ENCODE results near the gene PTPRD. TPM values are rescaled to one million over a fixed set of nuclear protein-coding genes. Genes with fewer than 3 reads are reported as not detected.

The PTPRD gene
- total and polyA plus RNA-seq, 2 donors (not counting 1 experiment from before 2014, with no cell fraction given): not detected

DNA sequence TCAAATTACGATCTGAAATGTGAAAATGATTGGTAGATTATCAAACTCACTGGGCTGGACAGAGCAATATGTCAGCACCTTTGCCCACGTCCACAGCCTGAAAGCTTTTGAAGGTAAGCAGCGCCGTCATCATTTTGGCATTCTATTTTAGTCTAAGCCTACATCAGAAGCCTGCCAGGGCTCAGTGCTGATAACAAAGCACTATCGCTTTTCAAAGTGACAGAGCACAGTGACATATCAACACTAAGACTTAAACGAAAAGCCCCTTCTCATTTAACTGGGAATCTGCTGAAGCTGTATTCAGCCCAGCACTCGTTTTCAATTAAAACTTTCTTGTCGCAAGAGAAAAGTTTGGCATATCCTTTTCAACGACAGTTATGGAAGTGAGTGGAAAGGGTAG lies 1076.3 kb downstream of the PTPRD start:
- POLR2A ChIA-PET: no interaction called here
- H3K27me3 Mint-ChIP-seq: no peaks in the 10 kb centered on the region

DNA sequence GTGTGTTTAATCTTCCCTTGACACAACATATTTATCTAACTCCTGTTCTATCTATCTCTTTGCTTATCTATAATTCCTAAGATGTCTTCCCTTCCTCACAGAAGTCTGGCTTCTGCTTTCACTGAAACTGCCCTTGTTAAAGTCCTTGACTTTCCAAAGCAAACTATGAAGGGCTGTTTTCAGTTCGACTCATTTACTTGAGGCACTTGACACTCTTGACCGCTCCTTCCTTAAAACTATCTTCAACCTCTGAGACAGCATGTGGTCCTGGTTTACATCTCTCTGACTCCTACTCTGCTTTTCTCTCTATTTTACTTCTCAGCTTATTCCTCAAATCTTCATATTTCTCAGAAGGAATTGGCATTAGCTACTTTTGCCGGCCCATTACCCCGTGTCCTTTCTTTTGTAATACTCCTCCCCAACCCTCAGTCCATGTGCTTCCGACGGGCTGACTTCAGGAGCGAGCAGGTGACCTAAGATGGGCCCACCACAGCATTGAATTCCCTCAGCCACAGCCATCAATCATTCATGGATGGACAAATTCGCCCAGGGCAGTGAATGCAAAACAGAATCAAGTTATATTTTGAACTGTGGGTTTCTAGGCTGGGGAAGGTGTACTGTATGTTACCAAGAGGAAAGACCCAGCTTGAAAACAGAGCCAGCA lies 1089.2 kb downstream of the PTPRD start:
- H3K27me3 ChIP-seq (replicated peaks in 1 of 4; ENCODE audit: control extremely low read depth in 1 of 4, control insufficient read depth in 3 of 4, insufficient read depth in 4 of 4, low read length in 3 of 4): no peaks in the 10 kb centered on the region
- no peak overlapping the region for H3K27ac ChIP-seq (ENCODE audit: low read length in 2 of 2)
- Mint-ChIP-seq H3K27me3 (no peaks in the 10 kb centered on the region), H3K9me3 (ENCODE audit: insufficient read depth) (no peaks in the 10 kb centered on the region), H3K4me1 (no peaks in the 10 kb centered on the region), H3K4me3 (no peak overlapping the region), H3K27ac (no peak overlapping the region)
- WGBS (ENCODE audit: insufficient coverage): 94% methylated on average over 7 of the region's 8 CpGs
- H3K4me1 ChIP-seq (ENCODE audit: control insufficient read depth in 2 of 2, insufficient read depth in 2 of 2, low read length in 2 of 2): no peaks in the 10 kb centered on the region
- no peaks in the 10 kb centered on the region for H4K20me1 ChIP-seq (ENCODE audit: control insufficient read depth, insufficient read depth, low read length, poor library complexity, severe bottlenecking)
- no peaks in the 10 kb centered on the region for H3K36me3 ChIP-seq (replicated peaks in 1 of 2; ENCODE audit: control extremely low read depth in 1 of 2, control insufficient read depth in 1 of 2, extremely low read depth in 1 of 2, insufficient read depth in 2 of 2, low read length in 1 of 2)
- POLR2A ChIA-PET: no interaction called here
- no peaks in the 10 kb centered on the region for H3K79me2 ChIP-seq (ENCODE audit: control insufficient read depth, insufficient read depth, low read length)
- CTCF ChIA-PET: no interaction called here
- no peak overlapping the region for H3K4me2 ChIP-seq (replicated peaks; ENCODE audit: low read depth, low read length, poor library complexity, severe bottlenecking)
- ATAC-seq (ENCODE audit: low read depth) (no peak), DNase-seq (no peak)
- no peak overlapping the region for H3K4me3 ChIP-seq (ENCODE audit: control extremely low read depth in 1 of 5, extremely low read depth in 1 of 5, insufficient read depth in 1 of 5, low read depth in 2 of 5, low read length in 4 of 5)
- intact Hi-C loops (cut with micrococcal nuclease): no loop called here
- TF ChIP-seq EZH2 (IDR thresholded peaks at IDR 0.05; ENCODE audit: borderline replicate concordance, insufficient read depth, low read depth, low read length, poor library complexity, severe bottlenecking): no peak
- TF ChIP-seq, protein P1, sequence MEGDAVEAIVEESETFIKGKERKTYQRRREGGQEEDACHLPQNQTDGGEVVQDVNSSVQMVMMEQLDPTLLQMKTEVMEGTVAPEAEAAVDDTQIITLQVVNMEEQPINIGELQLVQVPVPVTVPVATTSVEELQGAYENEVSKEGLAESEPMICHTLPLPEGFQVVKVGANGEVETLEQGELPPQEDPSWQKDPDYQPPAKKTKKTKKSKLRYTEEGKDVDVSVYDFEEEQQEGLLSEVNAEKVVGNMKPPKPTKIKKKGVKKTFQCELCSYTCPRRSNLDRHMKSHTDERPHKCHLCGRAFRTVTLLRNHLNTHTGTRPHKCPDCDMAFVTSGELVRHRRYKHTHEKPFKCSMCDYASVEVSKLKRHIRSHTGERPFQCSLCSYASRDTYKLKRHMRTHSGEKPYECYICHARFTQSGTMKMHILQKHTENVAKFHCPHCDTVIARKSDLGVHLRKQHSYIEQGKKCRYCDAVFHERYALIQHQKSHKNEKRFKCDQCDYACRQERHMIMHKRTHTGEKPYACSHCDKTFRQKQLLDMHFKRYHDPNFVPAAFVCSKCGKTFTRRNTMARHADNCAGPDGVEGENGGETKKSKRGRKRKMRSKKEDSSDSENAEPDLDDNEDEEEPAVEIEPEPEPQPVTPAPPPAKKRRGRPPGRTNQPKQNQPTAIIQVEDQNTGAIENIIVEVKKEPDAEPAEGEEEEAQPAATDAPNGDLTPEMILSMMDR (IDR thresholded peaks at IDR 0.05): no peak
- H3K9ac ChIP-seq (ENCODE audit: low read length): no peak overlapping the region
- no peak overlapping the region for H2AFZ ChIP-seq (ENCODE audit: insufficient read depth, low read depth, low read length, poor library complexity, severe bottlenecking)
- no peaks in the 10 kb centered on the region for H3K9me3 ChIP-seq (ENCODE audit: control extremely low read depth in 1 of 3, control insufficient read depth in 2 of 3, insufficient read depth in 1 of 3, low read length in 2 of 3)

More for the DNA sequence above, 1076.3 kb downstream of the PTPRD start:
- Histone ChIP-seq H2AFZ (ENCODE audit: insufficient read depth, low read depth, low read length, poor library complexity, severe bottlenecking) (no peak overlapping the region), H3K27me3 (replicated peaks in 1 of 4; ENCODE audit: control extremely low read depth in 1 of 4, control insufficient read depth in 3 of 4, insufficient read depth in 4 of 4, low read length in 3 of 4) (no peaks in the 10 kb centered on the region), H3K36me3 (replicated peaks in 1 of 2; ENCODE audit: control extremely low read depth in 1 of 2, control insufficient read depth in 1 of 2, extremely low read depth in 1 of 2, insufficient read depth in 2 of 2, low read length in 1 of 2) (no peaks in the 10 kb centered on the region), H3K9ac (ENCODE audit: low read length) (no peak overlapping the region), H3K4me3 (ENCODE audit: control extremely low read depth in 1 of 5, extremely low read depth in 1 of 5, insufficient read depth in 1 of 5, low read depth in 2 of 5, low read length in 4 of 5) (no peak overlapping the region), H3K27ac (ENCODE audit: low read length in 2 of 2) (no peak overlapping the region), H4K20me1 (ENCODE audit: control insufficient read depth, insufficient read depth, low read length, poor library complexity, severe bottlenecking) (no peaks in the 10 kb centered on the region), H3K4me2 (replicated peaks; ENCODE audit: low read depth, low read length, poor library complexity, severe bottlenecking) (no peak overlapping the region), H3K79me2 (ENCODE audit: control insufficient read depth, insufficient read depth, low read length) (no peaks in the 10 kb centered on the region), H3K4me1 (ENCODE audit: control insufficient read depth in 2 of 2, insufficient read depth in 2 of 2, low read length in 2 of 2) (no peaks in the 10 kb centered on the region), H3K9me3 (ENCODE audit: control extremely low read depth in 1 of 3, control insufficient read depth in 2 of 3, insufficient read depth in 1 of 3, low read length in 2 of 3) (no peaks in the 10 kb centered on the region)
- no peak overlapping the region for H3K27ac Mint-ChIP-seq
- intact Hi-C loops (cut with micrococcal nuclease): loop anchor here (10.0 kb wide), 1 partner anchor 58 kb away; no protein-coding TSS in a partner anchor
- ATAC-seq (ENCODE audit: low read depth) (no peak), DNase-seq (no peak)
- 88% methylated on average over 5 of the region's 9 CpGs for whole genome bisulfite sequencing (ENCODE audit: insufficient coverage)
- H3K4me1 Mint-ChIP-seq: no peaks in the 10 kb centered on the region
- no peaks in the 10 kb centered on the region for H3K9me3 Mint-ChIP-seq (ENCODE audit: insufficient read depth)
- TF ChIP-seq, protein P1 (IDR thresholded peaks at IDR 0.05): no peak
- TF ChIP-seq EZH2 (IDR thresholded peaks at IDR 0.05; ENCODE audit: borderline replicate concordance, insufficient read depth, low read depth, low read length, poor library complexity, severe bottlenecking): no peak
- H3K4me3 Mint-ChIP-seq: no peak overlapping the region
- CTCF ChIA-PET: no interaction called here

Data from B cell (primary cell).